Measurements from ENCODE around the gene SLF2.

DNA sequence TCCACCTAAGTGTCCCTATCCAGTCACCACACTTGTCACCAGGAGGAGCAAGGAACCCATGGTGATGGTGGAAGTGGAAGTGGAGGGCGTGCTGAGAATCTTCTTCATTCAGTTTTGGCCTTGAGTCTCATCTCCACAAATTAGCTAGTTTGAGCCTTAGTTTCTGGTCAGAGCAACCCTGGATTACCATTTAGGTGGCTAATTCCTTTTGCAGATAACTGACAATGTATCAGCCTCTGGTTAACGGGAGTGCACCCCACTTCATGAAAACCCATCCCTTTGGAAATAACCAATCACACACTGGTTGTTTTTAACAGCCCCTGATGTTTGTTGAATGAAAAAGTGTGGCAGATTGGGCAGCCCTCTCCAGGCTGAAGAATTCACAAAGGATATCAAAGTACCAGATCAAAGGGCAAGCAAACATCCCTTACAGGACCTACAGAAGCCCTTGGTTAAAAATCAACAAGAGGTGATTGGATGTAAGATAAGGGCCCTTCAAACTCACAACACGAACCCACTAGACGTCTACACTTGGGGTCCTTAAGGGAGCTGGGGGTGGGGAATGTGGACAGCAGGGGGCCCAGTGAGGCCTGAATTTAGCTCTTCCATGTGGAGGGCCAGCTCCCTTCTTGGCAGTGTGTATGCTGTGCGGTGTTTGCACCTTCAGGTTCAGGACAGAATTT lies 37.1 kb upstream of the SLF2 start:
- TF ChIP-seq CTCF (IDR thresholded peaks at IDR 0.05) (no peak), POLR2A (IDR thresholded peaks at IDR 0.05) (no peak)

Data from prostate gland (tissue), 2 donors.